ENCODE results near the gene TUBGCP5.
"Not testable (repeated sequence)": the region's sequence is repeated elsewhere in the genome, so short reads cannot be mapped to it uniquely, and the experiment has no call there.

The TUBGCP5 gene

GRCh38 chr15:23039143-23039916 is at the start of gene TUBGCP5:
TUBGCP5 (minus strand) TSS chr15:23039569; CDS start chr15:23039543, 26 bp downstream.
- Histone ChIP-seq H3K9me3 (ENCODE audit: control insufficient read depth, low read length) (no peaks in the 10 kb centered on the region), H3K27me3 (replicated peaks; ENCODE audit: control insufficient read depth, insufficient read depth, low read length) (no peaks in the 10 kb centered on the region), H3K4me1 (ENCODE audit: control insufficient read depth, insufficient read depth, low read length) (peaks cover 13% of the 10 kb centered on the region), H3K36me3 (ENCODE audit: control insufficient read depth, insufficient read depth, low read length, severe bottlenecking) (peaks cover 22% of the 10 kb centered on the region), H3K9ac (ENCODE audit: low read length) (peak within 1 kb of the TSS; percentile 90), H3K4me3 (ENCODE audit: low read length) (peak within 1 kb of the TSS; percentile 85)
- DNase-seq (ENCODE audit: low read depth) = peak; percentile 99

- Histone ChIP-seq H3K9ac (ENCODE audit: low read length) (no peak overlapping the region), H3K4me3 (ENCODE audit: low read length) (no peak overlapping the region), H3K27me3 (replicated peaks; ENCODE audit: control insufficient read depth, insufficient read depth, low read length) (peaks cover 18% of the 10 kb centered on the region), H3K9me3 (ENCODE audit: control insufficient read depth, low read length) (no peaks in the 10 kb centered on the region), H3K4me1 (ENCODE audit: control insufficient read depth, insufficient read depth, low read length) (peaks cover 13% of the 10 kb centered on the region), H3K36me3 (ENCODE audit: control insufficient read depth, insufficient read depth, low read length, severe bottlenecking) (no peaks in the 10 kb centered on the region)
- no peak for DNase-seq (ENCODE audit: low read depth)
Measured at GRCh38 chr15:23083115-23083514, 43.7 kb upstream of the TUBGCP5 start.

GRCh38 chr15:23081996-23082737 is 42.8 kb upstream of the TUBGCP5 start:
- H3K36me3 ChIP-seq (ENCODE audit: control insufficient read depth, insufficient read depth, low read length, severe bottlenecking); DNase-seq (ENCODE audit: low read depth); H3K4me3 ChIP-seq (ENCODE audit: low read length); H3K9ac ChIP-seq (ENCODE audit: low read length); H3K9me3 ChIP-seq (ENCODE audit: control insufficient read depth, low read length): not testable (repeated sequence)
- Histone ChIP-seq H3K4me1 (ENCODE audit: control insufficient read depth, insufficient read depth, low read length) (peaks cover 13% of the 10 kb centered on the region), H3K27me3 (replicated peaks; ENCODE audit: control insufficient read depth, insufficient read depth, low read length) (peaks cover 18% of the 10 kb centered on the region)

GRCh38 chr15:23081271-23081670 is 41.9 kb upstream of the TUBGCP5 start:
- Histone ChIP-seq H3K36me3 (ENCODE audit: control insufficient read depth, insufficient read depth, low read length, severe bottlenecking) (no peaks in the 10 kb centered on the region), H3K4me1 (ENCODE audit: control insufficient read depth, insufficient read depth, low read length) (peaks cover 4% of the 10 kb centered on the region), H3K9ac (ENCODE audit: low read length) (no peak overlapping the region), H3K27me3 (replicated peaks; ENCODE audit: control insufficient read depth, insufficient read depth, low read length) (peaks cover 18% of the 10 kb centered on the region), H3K4me3 (ENCODE audit: low read length) (no peak overlapping the region), H3K9me3 (ENCODE audit: control insufficient read depth, low read length) (no peaks in the 10 kb centered on the region)
- no peak for DNase-seq (ENCODE audit: low read depth)

- DNase-seq (ENCODE audit: low read depth) = no peak
- Histone ChIP-seq H3K27me3 (replicated peaks; ENCODE audit: control insufficient read depth, insufficient read depth, low read length) (peaks cover 15% of the 10 kb centered on the region), H3K9me3 (ENCODE audit: control insufficient read depth, low read length) (no peaks in the 10 kb centered on the region), H3K9ac (ENCODE audit: low read length) (no peak overlapping the region), H3K36me3 (ENCODE audit: control insufficient read depth, insufficient read depth, low read length, severe bottlenecking) (no peaks in the 10 kb centered on the region), H3K4me1 (ENCODE audit: control insufficient read depth, insufficient read depth, low read length) (no peaks in the 10 kb centered on the region), H3K4me3 (ENCODE audit: low read length) (no peak overlapping the region)
Measured at GRCh38 chr15:23079766-23080165, 40.4 kb upstream of the TUBGCP5 start.

DNA sequence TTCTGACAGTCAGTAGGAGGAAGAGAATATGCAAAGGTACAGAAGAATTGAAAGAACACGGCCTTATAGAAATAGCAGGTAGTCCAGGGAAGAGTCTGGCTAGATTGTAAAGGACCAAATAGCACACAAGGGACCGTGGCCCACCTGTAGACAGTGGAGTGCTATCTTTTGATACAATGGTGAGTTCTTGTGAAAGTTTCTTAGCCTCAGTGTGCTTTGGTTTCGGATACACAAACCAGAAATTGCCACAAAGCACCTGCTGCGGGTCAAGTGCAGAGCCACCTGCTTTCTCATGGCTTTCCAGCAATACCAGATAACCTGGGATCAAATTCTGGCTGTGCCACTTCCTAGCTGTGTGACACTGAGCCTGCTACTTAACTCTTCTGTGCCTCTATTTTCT is 36.6 kb upstream of the TUBGCP5 start:
- no peak for DNase-seq (ENCODE audit: low read depth)
- H3K4me3 ChIP-seq (ENCODE audit: low read length) = no peak overlapping the region
- no peaks in the 10 kb centered on the region for H3K4me1 ChIP-seq (ENCODE audit: control insufficient read depth, insufficient read depth, low read length)
- no peaks in the 10 kb centered on the region for H3K9me3 ChIP-seq (ENCODE audit: control insufficient read depth, low read length)
- H3K36me3 ChIP-seq (ENCODE audit: control insufficient read depth, insufficient read depth, low read length, severe bottlenecking) = no peaks in the 10 kb centered on the region
- no peak overlapping the region for H3K9ac ChIP-seq (ENCODE audit: low read length)
- peaks cover 9% of the 10 kb centered on the region for H3K27me3 ChIP-seq (replicated peaks; ENCODE audit: control insufficient read depth, insufficient read depth, low read length)

DNA sequence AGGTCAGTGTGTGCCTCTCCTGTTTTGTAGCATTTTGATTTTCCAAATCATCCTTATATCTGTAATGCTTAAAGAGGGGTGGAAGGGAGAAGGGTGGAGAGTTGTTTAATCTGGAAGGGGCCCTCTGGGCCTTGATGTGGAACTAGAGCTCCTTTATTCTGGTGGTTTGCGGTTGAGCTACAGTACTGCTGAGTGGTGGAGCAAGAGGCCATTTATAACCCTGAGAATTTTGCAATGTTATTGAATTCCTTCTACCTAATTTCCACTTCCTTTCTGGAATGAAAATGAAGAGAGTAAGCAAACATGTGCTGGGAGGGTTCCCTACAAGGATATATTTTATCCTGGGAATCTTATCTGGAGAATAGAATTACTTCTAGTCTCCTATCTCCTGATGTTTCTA is 35.3 kb upstream of the TUBGCP5 start:
- no peak for DNase-seq (ENCODE audit: low read depth)
- Histone ChIP-seq H3K9ac (ENCODE audit: low read length) (no peak overlapping the region), H3K9me3 (ENCODE audit: control insufficient read depth, low read length) (no peaks in the 10 kb centered on the region), H3K36me3 (ENCODE audit: control insufficient read depth, insufficient read depth, low read length, severe bottlenecking) (no peaks in the 10 kb centered on the region), H3K4me3 (ENCODE audit: low read length) (no peak overlapping the region), H3K27me3 (replicated peaks; ENCODE audit: control insufficient read depth, insufficient read depth, low read length) (peaks cover 9% of the 10 kb centered on the region), H3K4me1 (ENCODE audit: control insufficient read depth, insufficient read depth, low read length) (no peaks in the 10 kb centered on the region)

- H3K4me1 ChIP-seq (ENCODE audit: control insufficient read depth, insufficient read depth, low read length) = no peaks in the 10 kb centered on the region
- H3K9ac ChIP-seq (ENCODE audit: low read length) = no peak overlapping the region
- no peaks in the 10 kb centered on the region for H3K9me3 ChIP-seq (ENCODE audit: control insufficient read depth, low read length)
- H3K36me3 ChIP-seq (ENCODE audit: control insufficient read depth, insufficient read depth, low read length, severe bottlenecking) = no peaks in the 10 kb centered on the region
- no peak overlapping the region for H3K4me3 ChIP-seq (ENCODE audit: low read length)
- H3K27me3 ChIP-seq (replicated peaks; ENCODE audit: control insufficient read depth, insufficient read depth, low read length) = peaks cover 9% of the 10 kb centered on the region
- no peak for DNase-seq (ENCODE audit: low read depth)
Measured at GRCh38 chr15:23073890-23074646, 34.7 kb upstream of the TUBGCP5 start.

DNA sequence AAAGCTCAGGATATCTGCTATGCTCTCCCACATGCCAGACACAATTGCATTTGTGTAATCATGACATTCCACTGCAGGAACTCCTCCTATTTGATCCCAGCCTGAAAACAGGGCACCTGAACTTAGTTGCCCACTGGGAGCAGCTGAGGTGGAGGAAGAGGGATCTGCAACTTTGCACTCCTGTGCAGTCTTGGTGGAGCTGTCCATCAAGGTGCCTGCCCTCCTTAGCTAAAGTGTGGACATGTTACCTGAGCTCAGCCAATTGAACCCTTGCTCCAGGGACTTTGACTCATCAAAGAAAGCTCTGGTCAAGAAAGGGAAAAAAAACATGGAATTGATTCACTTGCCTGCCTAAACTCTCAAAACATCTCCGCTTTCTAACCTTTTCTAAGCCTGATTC is 33.3 kb upstream of the TUBGCP5 start:
- no peak overlapping the region for H3K4me3 ChIP-seq (ENCODE audit: low read length)
- H3K9ac ChIP-seq (ENCODE audit: low read length) = no peak overlapping the region
- H3K4me1 ChIP-seq (ENCODE audit: control insufficient read depth, insufficient read depth, low read length) = no peaks in the 10 kb centered on the region
- H3K36me3 ChIP-seq (ENCODE audit: control insufficient read depth, insufficient read depth, low read length, severe bottlenecking) = no peaks in the 10 kb centered on the region
- H3K27me3 ChIP-seq (replicated peaks; ENCODE audit: control insufficient read depth, insufficient read depth, low read length) = peaks cover 9% of the 10 kb centered on the region
- no peaks in the 10 kb centered on the region for H3K9me3 ChIP-seq (ENCODE audit: control insufficient read depth, low read length)
- no peak for DNase-seq (ENCODE audit: low read depth)

- Histone ChIP-seq H3K9ac (ENCODE audit: low read length) (no peak overlapping the region), H3K4me3 (ENCODE audit: low read length) (no peak overlapping the region), H3K27me3 (replicated peaks; ENCODE audit: control insufficient read depth, insufficient read depth, low read length) (peaks cover 4% of the 10 kb centered on the region), H3K36me3 (ENCODE audit: control insufficient read depth, insufficient read depth, low read length, severe bottlenecking) (no peaks in the 10 kb centered on the region), H3K9me3 (ENCODE audit: control insufficient read depth, low read length) (no peaks in the 10 kb centered on the region), H3K4me1 (ENCODE audit: control insufficient read depth, insufficient read depth, low read length) (no peaks in the 10 kb centered on the region)
- no peak for DNase-seq (ENCODE audit: low read depth)
Measured at GRCh38 chr15:23069496-23070166, 30.3 kb upstream of the TUBGCP5 start.

- Histone ChIP-seq H3K9me3 (ENCODE audit: control insufficient read depth, low read length) (no peaks in the 10 kb centered on the region), H3K27me3 (replicated peaks; ENCODE audit: control insufficient read depth, insufficient read depth, low read length) (peaks cover 7% of the 10 kb centered on the region), H3K4me3 (ENCODE audit: low read length) (no peak overlapping the region), H3K36me3 (ENCODE audit: control insufficient read depth, insufficient read depth, low read length, severe bottlenecking) (no peaks in the 10 kb centered on the region), H3K9ac (ENCODE audit: low read length) (no peak overlapping the region), H3K4me1 (ENCODE audit: control insufficient read depth, insufficient read depth, low read length) (no peaks in the 10 kb centered on the region)
- DNase-seq (ENCODE audit: low read depth) = no peak
Measured at GRCh38 chr15:23067416-23067815, 28.0 kb upstream of the TUBGCP5 start.
